HepG2 (cell line): ENCODE data around the gene YY1. TPM values are rescaled to one million over a fixed set of nuclear protein-coding genes. Genes with fewer than 3 reads are reported as not detected.
A peak's percentile ranks its signal among the peaks of the same experiment; 100 is the strongest.

ENCODE experiments used
- ATF6 ChIP-seq: sonication (generic); formaldehyde crosslinking; conservative IDR thresholded peaks from 2 replicates; pipeline ENCODE4 v1.4.0; 2020; ENCODE audit warnings: missing genetic modification reagents
- ATRX ChIP-seq: sonication (generic); formaldehyde crosslinking; IDR thresholded peaks from 2 replicates; pipeline ENCODE4 v1.4.0; 2020; ENCODE audit warnings: missing genetic modification reagents, borderline replicate concordance
- CBX2 ChIP-seq, 2 experiments: fragments of 200-600 bp in 1 of 2; sonication (generic); formaldehyde crosslinking in 1 of 2; IDR thresholded peaks; 2 replicates each; pipeline versions ENCODE4 v1.7.0 to v1.8.1; 2018 to 2022; ENCODE audit warnings: low read depth in 2 of 2, low read length in 1 of 2, mild to moderate bottlenecking in 1 of 2, missing genetic modification reagents in 1 of 2
- CENPBD1 ChIP-seq: sonication (generic); formaldehyde crosslinking; IDR thresholded peaks from 2 replicates; pipeline ENCODE4 v1.8.0; 2022; ENCODE audit warnings: missing genetic modification reagents, low read depth, mild to moderate bottlenecking, borderline replicate concordance
- CENPX ChIP-seq: sonication (generic); formaldehyde crosslinking; IDR thresholded peaks from 2 replicates; pipeline ENCODE4 v1.9.0; 2021; ENCODE audit warnings: mild to moderate bottlenecking, missing genetic modification reagents, moderate library complexity
- KAT7 ChIP-seq: IDR thresholded peaks from 2 replicates; pipeline ENCODE4 v1.6.1; 2018; ENCODE audit warnings: borderline replicate concordance, missing compliant biosample characterization
- KDM2A ChIP-seq: sonication (generic); formaldehyde crosslinking; IDR thresholded peaks from 2 replicates; pipeline ENCODE4 v1.4.0; 2020; ENCODE audit warnings: low read depth, missing genetic modification reagents, borderline replicate concordance
- MED13 ChIP-seq: sonication (generic); formaldehyde crosslinking; IDR thresholded peaks from 2 replicates; pipeline ENCODE4 v1.5.0; 2020; ENCODE audit warnings: missing genetic modification reagents
- MYC ChIP-seq: sonication (generic); formaldehyde crosslinking; IDR thresholded peaks from 2 replicates; pipeline ENCODE4 v1.9.0; 2021; ENCODE audit warnings: missing genetic modification reagents, borderline replicate concordance
- PCBP1 ChIP-seq: fragments of 200-400 bp; formaldehyde crosslinking; IDR thresholded peaks from 2 replicates; pipeline ENCODE4 v1.6.1; 2017; ENCODE audit warnings: mild to moderate bottlenecking, low read depth, low read length, borderline replicate concordance
- RAD51 ChIP-seq: fragments of 450-650 bp; IDR thresholded peaks from 2 replicates; pipeline ENCODE4 v1.6.1; 2016; ENCODE audit warnings: borderline replicate concordance
- RNF2 ChIP-seq: fragments of 450-650 bp; conservative IDR thresholded peaks from 2 replicates; pipeline ENCODE4 v1.6.1; 2016; ENCODE audit warnings: low read depth
- SIN3A ChIP-seq: IDR thresholded peaks from 2 replicates; pipeline ENCODE4 v1.6.1; 2011; ENCODE audit warnings: low read depth, mild to moderate bottlenecking, control low read depth, low read length, borderline replicate concordance
- SKI ChIP-seq: fragments of 450-650 bp; IDR thresholded peaks from one replicate; pipeline ENCODE4 v1.6.1; 2018; ENCODE audit warnings: mild to moderate bottlenecking; ENCODE audit not compliant: partially characterized antibody
- SRSF1 ChIP-seq: fragments of 200-400 bp; formaldehyde crosslinking; optimal IDR thresholded peaks from 2 replicates; pipeline ENCODE3; 2017; ENCODE audit warnings: mild to moderate bottlenecking, low read depth, low read length, moderate library complexity
- TAF1 ChIP-seq: sonication (generic); formaldehyde crosslinking; IDR thresholded peaks from 2 replicates; pipeline ENCODE4 v1.4.0; 2020; ENCODE audit warnings: missing genetic modification reagents
- ZBTB34 ChIP-seq: sonication (generic); formaldehyde crosslinking; IDR thresholded peaks from 2 replicates; pipeline ENCODE4 v1.8.0; 2022; ENCODE audit warnings: mild to moderate bottlenecking, missing genetic modification reagents
- ZNF142 ChIP-seq: sonication (generic); formaldehyde crosslinking; IDR thresholded peaks from 2 replicates; pipeline ENCODE4 v1.4.0; 2020; ENCODE audit warnings: missing genetic modification reagents
- ZNF326 ChIP-seq: sonication (generic); formaldehyde crosslinking; IDR thresholded peaks from 2 replicates; pipeline ENCODE4 v1.4.0; 2020; ENCODE audit warnings: missing genetic modification reagents, borderline replicate concordance
- ZNF567 ChIP-seq: sonication (generic); formaldehyde crosslinking; IDR thresholded peaks from 2 replicates; pipeline ENCODE4 v1.8.1; 2023; ENCODE audit warnings: mild to moderate bottlenecking, missing genetic modification reagents, borderline replicate concordance
- polyA plus RNA-seq, 8 experiments: library from polyadenylated mRNA; depleted of rRNA in 3 of 8; stranded (reverse) in 7 of 8; unstranded in 1 of 8; fragments of >200 nt; fragmentation: Illumina TruSeq in 4 of 8; extraction: Trizol in 4 of 8; gene quantifications; 2 replicates each; pipeline versions ENCODE4 v1.2.1 to v1.2.3, GENCODE V29; 2011 to 2016; ENCODE audit warnings: low read depth in 4 of 8, missing spikeins in 1 of 8, mixed read lengths in 1 of 8; ENCODE audit not compliant: insufficient read depth in 1 of 8
- total RNA-seq, 5 experiments: library from RNA; depleted of rRNA; stranded (reverse); fragments of >200 nt; fragmentation: Illumina TruSeq; extraction: Trizol; gene quantifications; 2 replicates each; pipeline ENCODE4 v1.2.3, GENCODE V29; 2016; ENCODE audit warnings: low read depth in 1 of 5

YY1 gene
- total and polyA plus RNA-seq, 2 of the 13 experiments (the other 11 are each of a cell fraction or from before 2014, with no cell fraction given): 29.4 to 68.1 TPM

GRCh38 chr14:100239211-100239839 lies 381 bp downstream of the YY1 start (continued):
- TF ChIP-seq CENPBD1 (no peak), MYC (CRISPR knock-in tag) (peak; percentile 22; the same call in 1 of the 2 replicates), PCBP1 (no peak), ZNF326 (CRISPR knock-in tag) (no peak), ATF6 (CRISPR knock-in tag) (no peak), SIN3A (0 out of 2 replicates have a peak, but pooled peaks have one; percentile 12), SKI (no peak), KAT7 (CRISPR knock-in tag) (0 out of 2 replicates have a peak, but pooled peaks have one; percentile 8), ATRX (CRISPR knock-in tag) (no peak), KDM2A (CRISPR knock-in tag) (no peak; the same call in 1 of the 2 replicates), CBX2 (IDR thresholded peaks at IDR 0.05; ENCODE audit: low read depth, low read length) (no peak), CBX2 (CRISPR knock-in tag; IDR thresholded peaks at IDR 0.05; ENCODE audit: low read depth) (no peak), SRSF1 (no peak), RAD51 (no peak), TAF1 (CRISPR knock-in tag) (0 out of 2 replicates have a peak, but pooled peaks have one; percentile 23), ZNF142 (CRISPR knock-in tag) (peak; percentile 28; the same call in 1 of the 2 replicates), RNF2 (no peak), CENPX (CRISPR knock-in tag) (no peak), MED13 (CRISPR knock-in tag) (no peak), ZBTB34 (no peak), ZNF567 (no peak)
